SK-N-SH treated with all-trans-retinoic acid at 6 μM for 48 hours (cell line): ENCODE results near the gene PHLDB3.

Experiments used
- ISL1 ChIP-seq: fragments of 250-450 bp; sonication (Bioruptor Pico); IDR thresholded peaks from 2 replicates; pipeline ENCODE4 v2.1.2; 2022; ENCODE audit warnings: mild to moderate bottlenecking, moderate library complexity
- ZC3H10 ChIP-seq: fragments of 250-450 bp; sonication (Bioruptor Pico); IDR thresholded peaks from 2 replicates; pipeline ENCODE4 v1.5.1; 2021; ENCODE audit warnings: mild to moderate bottlenecking, moderate library complexity
- TF ChIP-seq, protein P1 (sequence below): fragments of 250-450 bp; sonication (Bioruptor Pico); IDR thresholded peaks from 2 replicates; pipeline ENCODE4 v1.5.0; 2020; ENCODE audit warnings: mild to moderate bottlenecking, moderate library complexity
- TF ChIP-seq, protein P2 (sequence below): fragments of 250-450 bp; sonication (Bioruptor Pico); IDR thresholded peaks from 2 replicates; pipeline ENCODE4 v1.8.0; 2020; ENCODE audit warnings: mild to moderate bottlenecking, moderate library complexity, borderline replicate concordance

DNA sequence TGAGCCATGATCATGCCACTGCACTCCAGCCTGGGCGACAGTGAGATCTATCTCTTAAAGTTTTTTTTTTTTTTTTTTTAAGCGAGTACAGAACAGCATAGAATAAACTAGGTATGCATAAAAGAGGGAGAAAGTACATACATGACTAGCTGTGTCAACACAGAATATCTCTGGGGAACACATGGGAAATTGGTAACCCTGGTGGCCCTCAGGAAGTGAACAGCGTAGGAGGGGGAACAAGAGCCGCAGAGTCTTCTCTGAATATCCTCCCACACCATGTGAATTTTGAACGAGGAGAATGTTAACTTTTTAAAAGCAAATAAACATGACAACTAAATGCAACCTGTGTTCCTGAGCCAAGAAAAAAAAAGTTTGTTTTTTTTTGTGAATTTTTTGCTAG is 15.2 kb downstream of the PHLDB3 start:
- TF ChIP-seq ISL1 (CRISPR knock-in tag) = no peak
- TF ChIP-seq, protein P1, sequence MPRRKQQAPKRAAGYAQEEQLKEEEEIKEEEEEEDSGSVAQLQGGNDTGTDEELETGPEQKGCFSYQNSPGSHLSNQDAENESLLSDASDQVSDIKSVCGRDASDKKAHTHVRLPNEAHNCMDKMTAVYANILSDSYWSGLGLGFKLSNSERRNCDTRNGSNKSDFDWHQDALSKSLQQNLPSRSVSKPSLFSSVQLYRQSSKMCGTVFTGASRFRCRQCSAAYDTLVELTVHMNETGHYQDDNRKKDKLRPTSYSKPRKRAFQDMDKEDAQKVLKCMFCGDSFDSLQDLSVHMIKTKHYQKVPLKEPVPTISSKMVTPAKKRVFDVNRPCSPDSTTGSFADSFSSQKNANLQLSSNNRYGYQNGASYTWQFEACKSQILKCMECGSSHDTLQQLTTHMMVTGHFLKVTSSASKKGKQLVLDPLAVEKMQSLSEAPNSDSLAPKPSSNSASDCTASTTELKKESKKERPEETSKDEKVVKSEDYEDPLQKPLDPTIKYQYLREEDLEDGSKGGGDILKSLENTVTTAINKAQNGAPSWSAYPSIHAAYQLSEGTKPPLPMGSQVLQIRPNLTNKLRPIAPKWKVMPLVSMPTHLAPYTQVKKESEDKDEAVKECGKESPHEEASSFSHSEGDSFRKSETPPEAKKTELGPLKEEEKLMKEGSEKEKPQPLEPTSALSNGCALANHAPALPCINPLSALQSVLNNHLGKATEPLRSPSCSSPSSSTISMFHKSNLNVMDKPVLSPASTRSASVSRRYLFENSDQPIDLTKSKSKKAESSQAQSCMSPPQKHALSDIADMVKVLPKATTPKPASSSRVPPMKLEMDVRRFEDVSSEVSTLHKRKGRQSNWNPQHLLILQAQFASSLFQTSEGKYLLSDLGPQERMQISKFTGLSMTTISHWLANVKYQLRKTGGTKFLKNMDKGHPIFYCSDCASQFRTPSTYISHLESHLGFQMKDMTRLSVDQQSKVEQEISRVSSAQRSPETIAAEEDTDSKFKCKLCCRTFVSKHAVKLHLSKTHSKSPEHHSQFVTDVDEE = no peak
- TF ChIP-seq ZC3H10 (CRISPR knock-in tag) = no peak
- TF ChIP-seq, protein P2, sequence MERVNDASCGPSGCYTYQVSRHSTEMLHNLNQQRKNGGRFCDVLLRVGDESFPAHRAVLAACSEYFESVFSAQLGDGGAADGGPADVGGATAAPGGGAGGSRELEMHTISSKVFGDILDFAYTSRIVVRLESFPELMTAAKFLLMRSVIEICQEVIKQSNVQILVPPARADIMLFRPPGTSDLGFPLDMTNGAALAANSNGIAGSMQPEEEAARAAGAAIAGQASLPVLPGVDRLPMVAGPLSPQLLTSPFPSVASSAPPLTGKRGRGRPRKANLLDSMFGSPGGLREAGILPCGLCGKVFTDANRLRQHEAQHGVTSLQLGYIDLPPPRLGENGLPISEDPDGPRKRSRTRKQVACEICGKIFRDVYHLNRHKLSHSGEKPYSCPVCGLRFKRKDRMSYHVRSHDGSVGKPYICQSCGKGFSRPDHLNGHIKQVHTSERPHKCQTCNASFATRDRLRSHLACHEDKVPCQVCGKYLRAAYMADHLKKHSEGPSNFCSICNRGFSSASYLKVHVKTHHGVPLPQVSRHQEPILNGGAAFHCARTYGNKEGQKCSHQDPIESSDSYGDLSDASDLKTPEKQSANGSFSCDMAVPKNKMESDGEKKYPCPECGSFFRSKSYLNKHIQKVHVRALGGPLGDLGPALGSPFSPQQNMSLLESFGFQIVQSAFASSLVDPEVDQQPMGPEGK (CRISPR knock-in tag) = no peak
